ENCODE data around the gene CAPN1.

The CAPN1 gene

GRCh38 chr11:65133724-65134123 is 48.0 kb upstream of the CAPN1 start:
- Histone ChIP-seq H3K4me2 (ENCODE audit: low read length) (peak overlapping the region; percentile 93), H3K27ac (ENCODE audit: low read depth, low read length, poor library complexity, severe bottlenecking) (peak overlapping the region; percentile 99), H3K4me3 (ENCODE audit: low read depth, low read length, poor library complexity, severe bottlenecking) (peak overlapping the region; percentile 95), H3K9ac (ENCODE audit: low read length) (peak overlapping the region; percentile 93), H3K9me3 (ENCODE audit: low read length) (no peaks in the 10 kb centered on the region), H3K36me3 (ENCODE audit: insufficient read depth, low read length) (peaks cover 50% of the 10 kb centered on the region), H3K79me2 (ENCODE audit: insufficient read depth, low read length) (peaks cover 8% of the 10 kb centered on the region; the same call in 1 of the 2 replicates), H2AFZ (ENCODE audit: low read length) (no peak overlapping the region), H3K27me3 (ENCODE audit: insufficient read depth, low read length) (no peaks in the 10 kb centered on the region), H3K4me1 (ENCODE audit: insufficient read depth, low read length, severe bottlenecking) (peaks cover 50% of the 10 kb centered on the region), H3F3A (ENCODE audit: insufficient read depth, low read length) (0 out of 2 replicates have a peak, but pooled peaks cover 7% of the 10 kb centered on the region), H4K20me1 (ENCODE audit: insufficient read depth, low read length) (no peaks in the 10 kb centered on the region), H3K9me2 (ENCODE audit: low read depth, low read length) (no peaks in the 10 kb centered on the region)
- TF ChIP-seq CTCF (IDR thresholded peaks at IDR 0.05; ENCODE audit: low read length) = no peak
- TF ChIP-seq EZH2 (IDR thresholded peaks at IDR 0.05; ENCODE audit: borderline replicate concordance, low read length) = no peak

- peaks cover 43% of the 10 kb centered on the region for H3K36me3 ChIP-seq (ENCODE audit: insufficient read depth, low read length)
- H3F3A ChIP-seq (ENCODE audit: insufficient read depth, low read length) = 0 out of 2 replicates have a peak, but pooled peaks cover under 1% of the 10 kb centered on the region
- H3K4me2 ChIP-seq (ENCODE audit: low read length) = peak within 1 kb of the TSS; percentile 93
- no peaks in the 10 kb centered on the region for H4K20me1 ChIP-seq (ENCODE audit: insufficient read depth, low read length)
- peak within 1 kb of the TSS; percentile 93 for H3K9ac ChIP-seq (ENCODE audit: low read length)
- H3K27me3 ChIP-seq (ENCODE audit: insufficient read depth, low read length) = no peaks in the 10 kb centered on the region
- H3K79me2 ChIP-seq (ENCODE audit: insufficient read depth, low read length) = peaks cover 8% of the 10 kb centered on the region; the same call in 1 of the 2 replicates
- no peaks in the 10 kb centered on the region for H3K9me2 ChIP-seq (ENCODE audit: low read depth, low read length)
- TF ChIP-seq CTCF (IDR thresholded peaks at IDR 0.05; ENCODE audit: low read length) (no peak), EZH2 (IDR thresholded peaks at IDR 0.05; ENCODE audit: borderline replicate concordance, low read length) (no peak)
- peak within 1 kb of the TSS; percentile 95 for H3K4me3 ChIP-seq (ENCODE audit: low read depth, low read length, poor library complexity, severe bottlenecking)
- peak within 1 kb of the TSS; percentile 99 for H3K27ac ChIP-seq (ENCODE audit: low read depth, low read length, poor library complexity, severe bottlenecking)
- H3K4me1 ChIP-seq (ENCODE audit: insufficient read depth, low read length, severe bottlenecking) = peaks cover 47% of the 10 kb centered on the region
- no peaks in the 10 kb centered on the region for H3K9me3 ChIP-seq (ENCODE audit: low read length)
- no peak within 1 kb of the TSS for H2AFZ ChIP-seq (ENCODE audit: low read length)
Observed at GRCh38 chr11:65134240-65134951, 47.3 kb upstream of the CAPN1 start, which contains the start of gene SYVN1. Gene SYVN1, minus strand, starts transcription at chr11:65134519. Its CDS starts 918 bp downstream, at chr11:65133601.

GRCh38 chr11:65134952-65135632 is 46.6 kb upstream of the CAPN1 start:
- Histone ChIP-seq H2AFZ (ENCODE audit: low read length) (no peak overlapping the region), H3K9me3 (ENCODE audit: low read length) (no peaks in the 10 kb centered on the region), H3K27ac (ENCODE audit: low read depth, low read length, poor library complexity, severe bottlenecking) (peak overlapping the region; percentile 99), H3K9me2 (ENCODE audit: low read depth, low read length) (no peaks in the 10 kb centered on the region), H3K27me3 (ENCODE audit: insufficient read depth, low read length) (no peaks in the 10 kb centered on the region), H3K4me3 (ENCODE audit: low read depth, low read length, poor library complexity, severe bottlenecking) (peak overlapping the region; percentile 95), H3K36me3 (ENCODE audit: insufficient read depth, low read length) (peaks cover 36% of the 10 kb centered on the region), H3K4me2 (ENCODE audit: low read length) (peak overlapping the region; percentile 93), H3K9ac (ENCODE audit: low read length) (peak overlapping the region; percentile 93), H4K20me1 (ENCODE audit: insufficient read depth, low read length) (no peaks in the 10 kb centered on the region), H3K4me1 (ENCODE audit: insufficient read depth, low read length, severe bottlenecking) (peaks cover 42% of the 10 kb centered on the region), H3K79me2 (ENCODE audit: insufficient read depth, low read length) (peaks cover 8% of the 10 kb centered on the region; the same call in 1 of the 2 replicates), H3F3A (ENCODE audit: insufficient read depth, low read length) (no peaks in the 10 kb centered on the region)
- TF ChIP-seq EZH2 (IDR thresholded peaks at IDR 0.05; ENCODE audit: borderline replicate concordance, low read length) (no peak), CTCF (IDR thresholded peaks at IDR 0.05; ENCODE audit: low read length) (no peak)
